Subcutaneous abdominal adipose tissue (tissue), 5 donors: ENCODE results near the gene NAIF1.
"Not testable (repeated sequence)": the region's sequence is repeated elsewhere in the genome, so short reads cannot be mapped to it uniquely, and the experiment has no call there.

Experiments
- H3K27ac ChIP-seq: one replicate; pipeline ENCODE4 v1.7.0; 2013; ENCODE audit warnings: low read depth, mild to moderate bottlenecking, inconsistent platforms, low read length, moderate library complexity
- H3K27me3 ChIP-seq, 5 donors: one replicate each; pipeline ENCODE4 v1.7.0; 2013; ENCODE audit warnings: low read length in 5 of 5, inconsistent platforms in 1 of 5; ENCODE audit not compliant: control insufficient read depth in 5 of 5, insufficient read depth in 4 of 5
- H3K36me3 ChIP-seq, 5 donors: one replicate each; pipeline ENCODE4 v1.7.0; 2013; ENCODE audit warnings: low read length in 5 of 5; ENCODE audit not compliant: control insufficient read depth in 5 of 5, insufficient read depth in 5 of 5
- H3K4me1 ChIP-seq, 5 donors: one replicate each; pipeline ENCODE4 v1.7.0; 2013; ENCODE audit warnings: low read length in 5 of 5, mild to moderate bottlenecking in 3 of 5, moderate library complexity in 1 of 5; ENCODE audit not compliant: control insufficient read depth in 5 of 5, insufficient read depth in 5 of 5
- H3K4me3 ChIP-seq, 5 donors: one replicate each; pipeline ENCODE4 v1.7.0; 2013; ENCODE audit warnings: low read length in 5 of 5, low read depth in 1 of 5
- H3K9ac ChIP-seq, 5 donors: one replicate each; pipeline ENCODE4 v1.7.0; 2013; ENCODE audit warnings: low read length in 5 of 5, mild to moderate bottlenecking in 4 of 5, moderate library complexity in 3 of 5
- H3K9me3 ChIP-seq, 5 donors: one replicate each; pipeline ENCODE4 v1.7.0; 2013; ENCODE audit warnings: low read length in 5 of 5; ENCODE audit not compliant: control insufficient read depth in 5 of 5
- donor health status: healthy.
- donor health status: healthy.
- donor health status: healthy.
- donor health status: healthy.
- donor health status: healthy.

NAIF1 gene

DNA sequence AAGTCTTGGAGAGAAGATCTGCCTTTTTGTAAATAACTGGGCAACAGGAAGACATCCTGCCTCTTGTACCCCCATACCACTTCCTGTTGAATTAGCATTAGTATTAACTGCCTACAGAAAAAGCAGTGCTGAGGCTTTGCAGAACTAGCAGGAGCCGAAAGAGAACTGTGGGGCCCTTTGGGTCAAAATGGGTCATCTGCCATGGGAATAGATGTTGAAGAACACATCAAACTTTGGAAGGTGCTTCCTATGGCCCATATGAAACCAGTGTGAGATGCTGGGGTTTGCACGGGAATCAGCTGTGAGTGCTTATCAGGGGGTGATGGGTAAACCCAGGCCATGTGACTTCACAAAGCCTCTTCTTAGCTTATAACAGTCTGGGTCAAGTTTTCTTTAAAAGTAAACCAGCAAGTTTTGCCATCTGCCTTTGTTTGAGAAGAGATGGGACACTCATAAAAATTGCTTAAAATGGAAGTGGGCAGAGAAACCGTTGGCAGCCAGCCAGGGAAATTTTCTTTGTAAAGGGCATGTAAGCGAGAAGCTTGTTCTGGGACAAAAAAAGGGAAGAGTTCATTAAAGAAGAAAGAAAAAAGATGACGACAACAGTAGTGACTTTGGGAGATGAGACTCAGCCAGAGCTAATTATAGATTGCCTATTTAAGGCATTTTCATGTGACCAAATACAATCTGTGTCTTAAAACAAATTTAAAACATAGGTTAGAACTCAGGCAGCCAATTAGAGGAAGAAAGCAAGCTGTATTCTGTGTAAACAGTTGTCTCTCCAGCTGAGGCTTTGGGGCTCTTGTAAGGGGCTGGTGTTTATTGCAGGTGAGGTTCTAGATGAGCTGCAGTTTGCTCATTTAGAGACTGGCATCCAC, 5.3 kb upstream of the NAIF1 start:
- peaks cover 13 to 62% (median 52%) of the 10 kb centered on the region in 5 donors for H3K4me1 ChIP-seq
- H3K27me3 ChIP-seq: no peaks in the 10 kb centered on the region
- H3K4me3 ChIP-seq: peak overlapping the region in 4 of 5 donors; percentile 22 to 31 (median 25)
- H3K9me3 ChIP-seq: no peaks in the 10 kb centered on the region
- H3K27ac ChIP-seq: peak overlapping the region; percentile 97
- peak overlapping the region; percentile 35 to 78 (median 51) for H3K9ac ChIP-seq
- no peaks in the 10 kb centered on the region for H3K36me3 ChIP-seq

DNA sequence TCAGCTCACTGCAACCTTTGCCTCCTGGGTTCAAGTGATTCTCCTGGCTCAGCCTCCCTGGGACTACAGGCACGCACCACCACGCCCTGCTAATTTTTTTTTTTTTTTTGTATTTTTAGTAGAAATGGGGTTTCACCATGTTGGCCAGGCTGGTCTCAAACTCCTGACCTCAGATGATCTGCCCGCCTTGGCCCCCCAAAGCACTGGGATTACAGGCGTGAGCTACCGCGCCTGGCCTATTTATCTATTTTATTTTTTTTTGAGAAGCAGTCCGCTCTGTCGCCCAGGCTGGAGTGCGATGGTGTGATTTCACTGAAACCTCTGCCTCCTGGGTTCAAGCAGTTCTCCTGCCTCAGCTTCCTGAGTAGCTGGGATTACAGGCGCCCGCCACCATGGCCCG, 4.4 kb upstream of the NAIF1 start:
- not testable (repeated sequence) for H3K4me3 ChIP-seq, H3K9me3 ChIP-seq, H3K36me3 ChIP-seq, H3K27me3 ChIP-seq
- H3K4me1 ChIP-seq: peaks cover 13 to 69% (median 58%) of the 10 kb centered on the region in 5 donors
- H3K9ac ChIP-seq: peak overlapping the region in 1 of 5 donors; percentile 35
- H3K27ac ChIP-seq: peak overlapping the region; percentile 97

DNA sequence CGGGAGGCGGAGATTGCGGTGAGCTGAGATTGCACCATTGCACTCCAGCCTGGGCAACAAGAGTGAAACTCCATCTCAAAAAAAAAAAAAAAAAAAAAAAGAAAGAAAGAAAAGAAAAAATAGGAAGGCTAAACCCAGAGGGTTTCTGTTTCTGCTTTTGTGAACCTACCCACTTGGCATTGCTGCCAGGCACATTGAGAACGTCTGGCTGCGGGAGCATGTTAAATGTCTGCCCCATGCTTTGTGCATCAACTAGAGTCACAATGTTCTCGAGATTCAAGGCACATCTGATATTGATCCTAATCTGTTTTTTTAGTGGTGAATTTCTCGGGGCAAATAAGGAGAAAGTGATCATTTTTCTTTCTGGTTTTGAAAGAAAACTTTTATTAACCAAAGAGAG, 3.8 kb upstream of the NAIF1 start:
- H3K27me3 ChIP-seq: no peaks in the 10 kb centered on the region
- H3K4me1 ChIP-seq: peaks cover 13 to 75% (median 61%) of the 10 kb centered on the region in 5 donors
- H3K27ac ChIP-seq: peak overlapping the region; percentile 97
- H3K4me3 ChIP-seq: peak overlapping the region in 1 of 5 donors; percentile 6
- H3K36me3 ChIP-seq: no peaks in the 10 kb centered on the region
- H3K9ac ChIP-seq: no peak overlapping the region
- no peaks in the 10 kb centered on the region for H3K9me3 ChIP-seq

GRCh38 chr9:128068386-128069205, 1.5 kb upstream of the NAIF1 start:
- Histone ChIP-seq H3K27me3 (no peaks in the 10 kb centered on the region), H3K27ac (peak overlapping the region; percentile 62), H3K9ac (peak overlapping the region; percentile 84 to 95 (median 87)), H3K4me3 (peak overlapping the region; percentile 83 to 91 (median 86)), H3K36me3 (peaks cover 0 to 2% (median under 1%) of the 10 kb centered on the region in 5 donors), H3K4me1 (peaks cover 13 to 73% (median 65%) of the 10 kb centered on the region in 5 donors), H3K9me3 (no peaks in the 10 kb centered on the region)

DNA sequence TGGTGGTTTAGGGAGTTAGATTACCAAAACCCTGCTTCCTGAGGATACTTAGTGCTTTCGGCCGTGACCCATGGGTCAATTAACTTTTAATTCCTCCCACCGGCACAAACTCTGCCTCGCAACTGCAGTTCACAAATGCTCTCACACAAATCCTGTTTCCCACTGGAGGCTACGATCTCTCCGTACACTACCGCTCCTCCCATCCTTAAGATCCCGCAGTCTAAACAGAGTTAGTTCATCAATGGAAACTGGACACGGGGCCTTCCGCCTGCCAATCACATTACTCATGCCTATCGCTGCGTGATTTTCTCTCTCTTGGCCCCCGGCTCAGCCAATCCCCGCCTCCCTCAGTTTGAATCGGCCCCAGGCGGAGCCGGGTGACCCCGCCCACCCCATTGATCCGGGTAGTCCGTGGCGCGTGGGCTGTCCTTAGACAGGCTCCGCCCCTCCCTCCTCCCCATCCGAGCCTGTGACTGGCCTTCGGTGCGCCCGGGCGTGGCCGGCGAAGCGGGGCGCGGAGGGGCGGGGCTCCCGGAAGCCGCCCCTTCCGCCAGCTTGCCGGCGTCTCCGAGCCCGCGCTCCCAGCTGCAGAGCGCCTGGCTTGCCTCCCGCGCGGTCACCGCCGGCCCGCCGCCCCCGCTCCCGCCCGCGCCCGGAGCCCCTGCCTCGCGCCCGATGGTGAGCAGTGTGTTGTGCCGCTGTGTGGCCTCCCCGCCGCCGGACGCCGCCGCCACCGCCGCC, 695 bp upstream of the NAIF1 start, which contains the start of gene SLC25A25:
Gene SLC25A25 (plus strand): TSS at position 588 of the 741 bp plus-strand sequence. CDS start 88 bp downstream, at position 676.
- Histone ChIP-seq H3K9ac (peak within 1 kb of the TSS; percentile 90 to 98 (median 96)), H3K27me3 (no peaks in the 10 kb centered on the region), H3K27ac (peak within 1 kb of the TSS; percentile 97), H3K9me3 (no peaks in the 10 kb centered on the region), H3K4me3 (peak within 1 kb of the TSS; percentile 83 to 98 (median 86)), H3K4me1 (peaks cover 8 to 68% (median 58%) of the 10 kb centered on the region in 5 donors), H3K36me3 (peaks cover 0 to 9% (median 8%) of the 10 kb centered on the region in 5 donors)

DNA sequence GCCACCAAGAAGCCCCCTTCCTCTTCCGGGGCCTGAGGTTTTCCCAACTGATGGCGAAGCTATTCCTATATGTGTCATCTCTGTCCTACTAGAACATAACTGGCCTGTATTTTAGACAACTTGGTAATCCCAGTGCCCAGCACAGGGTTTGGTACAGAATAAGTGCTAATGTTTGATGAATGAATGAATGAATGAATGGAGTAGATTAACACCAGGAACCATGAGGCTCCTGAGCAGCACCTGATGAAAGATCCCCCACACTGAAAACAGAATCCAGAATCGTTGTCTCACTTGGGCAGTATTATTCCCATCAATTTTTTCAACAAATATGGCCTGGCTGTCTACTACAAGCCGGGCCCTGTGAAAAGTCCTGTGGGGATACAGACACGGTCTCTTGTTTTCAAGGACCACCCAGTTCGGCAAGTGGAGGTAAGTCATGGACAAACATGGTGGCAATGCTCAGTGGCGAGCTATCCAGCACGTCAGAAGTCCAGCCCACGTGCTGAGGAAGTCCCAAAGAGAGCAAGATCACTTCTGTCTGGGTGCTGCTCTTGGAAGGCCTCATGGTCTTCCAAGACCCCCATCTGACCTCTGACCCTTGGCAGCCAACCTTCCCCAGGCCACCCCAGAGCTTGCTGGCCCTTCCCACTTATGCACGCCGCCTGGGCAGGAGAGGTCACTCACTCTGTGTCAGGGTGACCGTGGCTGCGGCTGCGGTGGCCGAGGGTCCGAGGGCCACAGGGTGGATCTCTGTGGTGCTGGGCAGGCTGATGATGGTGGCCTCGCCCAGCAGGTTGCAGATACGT, 1.0 kb downstream of the NAIF1 start:
- Histone ChIP-seq H3K27me3 (no peaks in the 10 kb centered on the region), H3K9ac (peak overlapping the region in 3 of 5 donors; percentile 77 to 88 (median 86)), H3K9me3 (no peaks in the 10 kb centered on the region), H3K4me1 (peaks cover 3 to 67% (median 50%) of the 10 kb centered on the region in 5 donors), H3K27ac (no peak overlapping the region), H3K4me3 (peak overlapping the region; percentile 67 to 79 (median 78)), H3K36me3 (peaks cover 0 to 17% (median 13%) of the 10 kb centered on the region in 5 donors)

GRCh38 chr9:128062846-128063831, 4.0 kb downstream of the NAIF1 start:
- Histone ChIP-seq H3K4me1 (peaks cover 3 to 48% (median 43%) of the 10 kb centered on the region in 5 donors), H3K36me3 (peaks cover 0 to 17% (median 13%) of the 10 kb centered on the region in 5 donors), H3K9me3 (no peaks in the 10 kb centered on the region), H3K9ac (no peak overlapping the region), H3K4me3 (no peak overlapping the region), H3K27me3 (no peaks in the 10 kb centered on the region), H3K27ac (no peak overlapping the region)

DNA sequence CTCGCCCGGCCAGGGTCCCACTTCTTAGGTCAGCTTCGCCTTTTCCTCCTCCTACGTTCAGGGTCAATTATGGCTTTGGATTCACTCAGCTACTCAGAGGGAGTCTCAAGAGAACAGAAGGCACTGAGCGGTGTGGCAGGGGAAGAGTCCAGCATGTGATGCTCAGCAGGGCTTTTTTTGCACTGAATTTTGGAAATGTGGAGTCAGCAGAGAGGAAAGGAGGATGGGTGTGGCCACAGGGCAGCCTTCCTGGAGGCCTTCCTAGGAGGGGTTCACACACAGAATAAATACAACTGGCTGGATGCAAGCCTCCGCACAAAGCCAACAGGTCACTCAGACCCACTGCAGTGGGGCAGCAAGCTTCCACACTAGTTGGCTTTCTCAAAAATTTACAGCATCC, 4.8 kb downstream of the NAIF1 start:
- H3K4me3 ChIP-seq: peak overlapping the region in 1 of 5 donors; percentile 17
- H3K9me3 ChIP-seq: no peaks in the 10 kb centered on the region
- no peak overlapping the region for H3K27ac ChIP-seq
- H3K36me3 ChIP-seq: peaks cover 0 to 17% (median 13%) of the 10 kb centered on the region in 5 donors
- no peak overlapping the region for H3K9ac ChIP-seq
- H3K27me3 ChIP-seq: no peaks in the 10 kb centered on the region
- peaks cover 3 to 46% (median 43%) of the 10 kb centered on the region in 5 donors for H3K4me1 ChIP-seq
